NCI-H460 (cell line): Measurements from ENCODE around the gene SHISAL2B. TPM values are rescaled to one million over a fixed set of nuclear protein-coding genes. Genes with fewer than 3 reads are reported as not detected.
"Not testable (repeated sequence)": the region's sequence is repeated elsewhere in the genome, so short reads cannot be mapped to it uniquely, and the experiment has no call there.

Source experiments
- DNase-seq: peaks from one replicate; pipeline ENCODE4 v3.0.0-alpha.2; 2016; ENCODE audit warnings: low read depth; ENCODE audit errors: extremely low read depth
- polyA plus RNA-seq: library from polyadenylated mRNA; depleted of rRNA; stranded (reverse); fragments of >200 nt; gene quantifications from 2 replicates; pipeline ENCODE4 v1.2.3, GENCODE V29; 2014; cell fraction: nucleus; rRNA removed
- total RNA-seq: library from RNA; depleted of rRNA; stranded (reverse); fragments of >200 nt; shearing (Covaris generic); gene quantifications from 2 replicates; pipeline ENCODE4 v1.2.3, GENCODE V29; 2014; rRNA removed

The SHISAL2B gene
- not detected in 2 replicates for total RNA-seq
- not detected in 2 replicates for polyA plus RNA-seq

- no peak for DNase-seq
These were observed at the start of gene SHISAL2B for GRCh38 chr5:64690417-64691151. Gene SHISAL2B (plus strand): TSS chr5:64690503. CDS start chr5:64690624, 121 bp downstream.

GRCh38 chr5:64644831-64645230 lies 45.5 kb upstream of the SHISAL2B start:
- no peak for DNase-seq

- DNase-seq, result no peak
These were observed 44.1 kb upstream of the SHISAL2B start for GRCh38 chr5:64646169-64646568.

- DNase-seq, result no peak
These were observed 40.8 kb upstream of the SHISAL2B start for GRCh38 chr5:64649512-64649911.

GRCh38 chr5:64653766-64654560 lies 36.3 kb upstream of the SHISAL2B start:
- no peak for DNase-seq

- DNase-seq, result no peak
These were observed 35.8 kb upstream of the SHISAL2B start for GRCh38 chr5:64654561-64654938.

- DNase-seq, result no peak
These were observed 34.7 kb upstream of the SHISAL2B start for GRCh38 chr5:64655596-64655995.

GRCh38 chr5:64659289-64659688 lies 31.0 kb upstream of the SHISAL2B start:
- DNase-seq, result no peak

GRCh38 chr5:64663181-64663580 lies 27.1 kb upstream of the SHISAL2B start:
- DNase-seq, result not testable (repeated sequence)

- DNase-seq, result no peak
These were observed 25.1 kb upstream of the SHISAL2B start for GRCh38 chr5:64665243-64665642.

GRCh38 chr5:64666078-64666477 lies 24.2 kb upstream of the SHISAL2B start:
- no peak for DNase-seq

- no peak for DNase-seq
These were observed 23.2 kb upstream of the SHISAL2B start for GRCh38 chr5:64667068-64667467.

- DNase-seq, result no peak
These were observed 20.0 kb upstream of the SHISAL2B start for GRCh38 chr5:64670277-64670676.

GRCh38 chr5:64671678-64672077 lies 18.6 kb upstream of the SHISAL2B start:
- DNase-seq, result no peak

- DNase-seq, result no peak
These were observed 11.9 kb upstream of the SHISAL2B start for GRCh38 chr5:64678374-64678773.

- no peak for DNase-seq
These were observed 10.0 kb upstream of the SHISAL2B start for GRCh38 chr5:64680289-64680688.

GRCh38 chr5:64682608-64683007 lies 7.7 kb upstream of the SHISAL2B start:
- DNase-seq, result no peak

GRCh38 chr5:64685866-64686265 lies 4.4 kb upstream of the SHISAL2B start:
- DNase-seq, result no peak

GRCh38 chr5:64688391-64688790 lies 1.9 kb upstream of the SHISAL2B start:
- no peak for DNase-seq

GRCh38 chr5:64688965-64689364 lies 1.3 kb upstream of the SHISAL2B start:
- no peak for DNase-seq

GRCh38 chr5:64690104-64690416 lies 243 bp upstream of the SHISAL2B start:
- no peak for DNase-seq

- no peak for DNase-seq
These were observed 988 bp downstream of the SHISAL2B start for GRCh38 chr5:64691291-64691690.
